ENCODE data around the gene PTPN5. TPM values are rescaled to one million over a fixed set of nuclear protein-coding genes. Genes with fewer than 3 reads are reported as not detected.

The PTPN5 gene
- total RNA-seq, 2 experiments from 2014 or later, result not detected

GRCh38 chr11:18743900-18744514 lies 47.6 kb downstream of the PTPN5 start:
- Histone ChIP-seq H3K27ac (ENCODE audit: low read depth, low read length, poor library complexity, severe bottlenecking) (no peak overlapping the region), H3K4me2 (ENCODE audit: low read length) (no peak overlapping the region), H3K9me2 (ENCODE audit: insufficient read depth, low read length) (no peaks in the 10 kb centered on the region), H3K9me3 (ENCODE audit: low read length) (no peaks in the 10 kb centered on the region), H4K20me1 (ENCODE audit: insufficient read depth, low read length) (no peaks in the 10 kb centered on the region), H3K4me3 (ENCODE audit: low read depth, low read length, poor library complexity, severe bottlenecking) (no peak overlapping the region), H3K79me2 (ENCODE audit: insufficient read depth, low read depth, low read length) (no peaks in the 10 kb centered on the region), H3K4me1 (ENCODE audit: insufficient read depth, low read length, poor library complexity, severe bottlenecking) (no peaks in the 10 kb centered on the region), H2AFZ (ENCODE audit: low read length) (no peak overlapping the region), H3K36me3 (ENCODE audit: insufficient read depth, low read length) (no peaks in the 10 kb centered on the region)
- intact Hi-C loops (cut with micrococcal nuclease; ENCODE audit: unreplicated experiment), result no loop called here
- no TSS peak for BruUV-seq (replicated peaks)
- TF ChIP-seq CTCF (conservative IDR thresholded peaks at IDR 0.05; ENCODE audit: low read length) (no peak), EZH2phosphoT487 (IDR thresholded peaks at IDR 0.05; ENCODE audit: borderline replicate concordance, low read depth, low read length) (no peak)
- CTCF ChIA-PET (ENCODE audit: unreplicated experiment), result no interaction called here
- POLR2A ChIA-PET, result interaction anchor here (1.6 kb wide), 1 partner anchor 14 kb away, joined by 6 read pairs; no protein-coding TSS in a partner anchor
- no peak for DNase-seq (ENCODE audit: low spot score)

GRCh38 chr11:18743365-18743764 lies 48.2 kb downstream of the PTPN5 start:
- BruUV-seq (replicated peaks), result no TSS peak
- TF ChIP-seq CTCF (conservative IDR thresholded peaks at IDR 0.05; ENCODE audit: low read length) (no peak), EZH2phosphoT487 (IDR thresholded peaks at IDR 0.05; ENCODE audit: borderline replicate concordance, low read depth, low read length) (no peak)
- no peaks in the 10 kb centered on the region for H3K4me1 ChIP-seq (ENCODE audit: insufficient read depth, low read length, poor library complexity, severe bottlenecking)
- H3K9me2 ChIP-seq (ENCODE audit: insufficient read depth, low read length), result no peaks in the 10 kb centered on the region
- no peak overlapping the region for H3K27ac ChIP-seq (ENCODE audit: low read depth, low read length, poor library complexity, severe bottlenecking)
- no peaks in the 10 kb centered on the region for H4K20me1 ChIP-seq (ENCODE audit: insufficient read depth, low read length)
- intact Hi-C loops (cut with micrococcal nuclease; ENCODE audit: unreplicated experiment), result no loop called here
- H3K79me2 ChIP-seq (ENCODE audit: insufficient read depth, low read depth, low read length), result no peaks in the 10 kb centered on the region
- no peaks in the 10 kb centered on the region for H3K9me3 ChIP-seq (ENCODE audit: low read length)
- DNase-seq (ENCODE audit: low spot score), result no peak
- no peak overlapping the region for H3K4me3 ChIP-seq (ENCODE audit: low read depth, low read length, poor library complexity, severe bottlenecking)
- no peak overlapping the region for H3K4me2 ChIP-seq (ENCODE audit: low read length)
- CTCF ChIA-PET (ENCODE audit: unreplicated experiment), result no interaction called here
- no peaks in the 10 kb centered on the region for H3K36me3 ChIP-seq (ENCODE audit: insufficient read depth, low read length)
- H2AFZ ChIP-seq (ENCODE audit: low read length), result no peak overlapping the region
- POLR2A ChIA-PET, result interaction anchor here (0.6 kb wide), 1 partner anchor 63 kb away, joined by 3 read pairs; no protein-coding TSS in a partner anchor

- TF ChIP-seq CTCF (conservative IDR thresholded peaks at IDR 0.05; ENCODE audit: low read length) (peak; percentile 49), EZH2phosphoT487 (IDR thresholded peaks at IDR 0.05; ENCODE audit: borderline replicate concordance, low read depth, low read length) (no peak)
- Histone ChIP-seq H3K4me1 (ENCODE audit: insufficient read depth, low read length, poor library complexity, severe bottlenecking) (no peaks in the 10 kb centered on the region), H3K9me3 (ENCODE audit: low read length) (no peaks in the 10 kb centered on the region), H3K4me3 (ENCODE audit: low read depth, low read length, poor library complexity, severe bottlenecking) (no peak overlapping the region), H3K9me2 (ENCODE audit: insufficient read depth, low read length) (no peaks in the 10 kb centered on the region), H4K20me1 (ENCODE audit: insufficient read depth, low read length) (no peaks in the 10 kb centered on the region), H3K36me3 (ENCODE audit: insufficient read depth, low read length) (no peaks in the 10 kb centered on the region), H3K27ac (ENCODE audit: low read depth, low read length, poor library complexity, severe bottlenecking) (no peak overlapping the region), H3K79me2 (ENCODE audit: insufficient read depth, low read depth, low read length) (no peaks in the 10 kb centered on the region), H2AFZ (ENCODE audit: low read length) (no peak overlapping the region), H3K4me2 (ENCODE audit: low read length) (no peak overlapping the region)
- POLR2A ChIA-PET, result no interaction called here
- intact Hi-C loops (cut with micrococcal nuclease; ENCODE audit: unreplicated experiment), result no loop called here
- peak; percentile 8 for DNase-seq (ENCODE audit: low spot score)
- BruUV-seq (replicated peaks), result no TSS peak
- CTCF ChIA-PET (ENCODE audit: unreplicated experiment), result no interaction called here
These were observed 49.8 kb downstream of the PTPN5 start for GRCh38 chr11:18741783-18742182.
